ENCODE data around the gene TTLL10. TPM values are rescaled to one million over a fixed set of nuclear protein-coding genes. Genes with fewer than 3 reads are reported as not detected.

TTLL10 gene
- total and polyA plus RNA-seq, 7 experiments from 2014 or later = 0.58 to 0.80 TPM; not detected in 5

- Mint-ChIP-seq H3K9me3 (peaks cover 0 to 4% (median 0%) of the 10 kb centered on the region in 11 donors), H3K27ac (no peak overlapping the region), H3K4me3 (peak overlapping the region in 1 of 10 donors; percentile 54), H3K27me3 (peaks cover 0 to 19% (median 5%) of the 10 kb centered on the region in 5 donors), H3K36me3 (no peaks in the 10 kb centered on the region), H3K4me1 (peaks cover 0 to 8% (median 3%) of the 10 kb centered on the region in 7 donors)
- DNase-seq (no peak), ATAC-seq (no peak)
- intact Hi-C loops (cut with micrococcal nuclease) = no loop called here
- CTCF ChIA-PET = no interaction called here
- H3K9me3 ChIP-seq (ENCODE audit: control insufficient read depth in 2 of 3, low read length in 3 of 3) = no peaks in the 10 kb centered on the region
- H3K4me1 ChIP-seq (ENCODE audit: control insufficient read depth in 2 of 2, insufficient read depth in 2 of 2, low read length in 2 of 2) = no peaks in the 10 kb centered on the region
- H3K36me3 ChIP-seq (ENCODE audit: control insufficient read depth in 2 of 3, insufficient read depth in 3 of 3, low read length in 3 of 3) = no peaks in the 10 kb centered on the region
- H3K4me3 ChIP-seq (ENCODE audit: low read length) = no peak overlapping the region
- POLR2A ChIA-PET = no interaction called here
- H3K27me3 ChIP-seq (ENCODE audit: control insufficient read depth in 2 of 2, insufficient read depth in 2 of 2, low read length in 2 of 2) = no peaks in the 10 kb centered on the region
- no peak overlapping the region for H3K27ac ChIP-seq (ENCODE audit: low read depth, low read length)
These were observed 10.4 kb downstream of the TTLL10 start for GRCh38 chr1:1183833-1184775.

DNA sequence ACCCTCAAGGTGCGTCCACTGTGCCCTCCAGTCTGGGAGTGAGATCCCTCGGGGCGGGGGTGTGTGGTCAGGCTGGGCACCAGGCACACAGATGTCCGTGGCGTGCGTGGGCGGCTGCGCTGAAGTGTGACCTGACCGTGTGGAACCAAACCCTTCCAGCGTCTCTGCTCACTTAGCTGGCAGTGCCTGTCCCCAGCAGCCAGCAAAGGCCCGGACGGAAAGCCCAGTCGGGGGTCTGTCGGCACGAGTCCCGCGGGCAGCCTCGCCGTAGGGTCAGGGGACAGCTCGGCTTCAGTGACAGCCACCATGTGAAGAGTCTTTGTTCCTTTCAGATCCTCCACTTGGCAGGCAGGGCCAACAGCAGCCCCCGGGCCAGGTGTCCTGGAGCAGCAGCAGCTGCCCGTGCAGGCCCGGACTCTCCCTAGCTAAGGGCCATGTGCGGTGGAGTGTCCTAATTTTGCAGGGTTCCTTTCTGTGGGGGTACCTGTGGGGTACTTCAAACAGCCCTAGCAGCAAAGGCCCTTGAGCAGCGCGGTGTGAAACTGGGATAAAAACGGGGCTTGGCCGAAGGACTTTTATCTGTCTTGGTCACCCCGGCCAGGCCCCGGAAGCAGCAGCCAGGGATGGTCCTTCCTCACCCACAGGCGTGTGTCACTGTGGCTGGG is 11.6 kb downstream of the TTLL10 start:
- ATAC-seq (no peak), DNase-seq (no peak)
- H3K9me3 Mint-ChIP-seq = peaks cover 0 to 4% (median 0%) of the 10 kb centered on the region in 11 donors
- Histone ChIP-seq H3K4me1 (ENCODE audit: control insufficient read depth in 2 of 2, insufficient read depth in 2 of 2, low read length in 2 of 2) (no peaks in the 10 kb centered on the region), H3K4me3 (ENCODE audit: low read length) (no peak overlapping the region), H3K27me3 (ENCODE audit: control insufficient read depth in 2 of 2, insufficient read depth in 2 of 2, low read length in 2 of 2) (no peaks in the 10 kb centered on the region), H3K27ac (ENCODE audit: low read depth, low read length) (no peak overlapping the region), H3K9me3 (ENCODE audit: control insufficient read depth in 2 of 3, low read length in 3 of 3) (no peaks in the 10 kb centered on the region), H3K36me3 (ENCODE audit: control insufficient read depth in 2 of 3, insufficient read depth in 3 of 3, low read length in 3 of 3) (no peaks in the 10 kb centered on the region)
- H3K27ac Mint-ChIP-seq = no peak overlapping the region
- POLR2A ChIA-PET = no interaction called here
- H3K4me3 Mint-ChIP-seq = no peak overlapping the region
- H3K4me1 Mint-ChIP-seq = peaks cover 0 to 8% (median 3%) of the 10 kb centered on the region in 7 donors
- intact Hi-C loops (cut with micrococcal nuclease) = no loop called here
- CTCF ChIA-PET = no interaction called here
- H3K27me3 Mint-ChIP-seq = peaks cover 0 to 25% (median 5%) of the 10 kb centered on the region in 5 donors
- H3K36me3 Mint-ChIP-seq = no peaks in the 10 kb centered on the region

DNA sequence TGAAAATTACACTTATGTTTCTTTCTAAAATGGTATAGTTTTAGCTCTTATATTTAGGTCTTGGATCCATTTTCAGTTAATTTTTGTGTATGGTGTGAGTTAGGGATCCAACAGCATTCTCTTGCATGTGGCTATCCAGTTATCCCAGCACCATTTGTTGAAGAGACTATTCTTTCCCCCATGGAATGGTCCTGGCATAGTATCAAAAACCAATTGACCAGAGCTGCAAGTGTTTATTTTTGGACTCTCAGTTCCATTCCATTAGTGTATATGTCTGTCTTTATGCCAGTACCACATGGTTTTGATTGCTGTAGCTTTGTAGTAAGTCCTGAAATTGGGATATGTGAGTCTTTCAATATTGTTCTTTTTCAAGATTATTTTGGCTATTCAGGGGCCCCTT is 14.3 kb downstream of the TTLL10 start:
- DNase-seq (no peak), ATAC-seq (no peak)
- Histone ChIP-seq H3K4me3 (ENCODE audit: low read length) (no peak overlapping the region), H3K4me1 (ENCODE audit: control insufficient read depth in 2 of 2, insufficient read depth in 2 of 2, low read length in 2 of 2) (no peaks in the 10 kb centered on the region), H3K9me3 (ENCODE audit: control insufficient read depth in 2 of 3, low read length in 3 of 3) (no peaks in the 10 kb centered on the region), H3K36me3 (ENCODE audit: control insufficient read depth in 2 of 3, insufficient read depth in 3 of 3, low read length in 3 of 3) (no peaks in the 10 kb centered on the region), H3K27ac (ENCODE audit: low read depth, low read length) (no peak overlapping the region), H3K27me3 (ENCODE audit: control insufficient read depth in 2 of 2, insufficient read depth in 2 of 2, low read length in 2 of 2) (no peaks in the 10 kb centered on the region)
- Mint-ChIP-seq H3K27me3 (peaks cover 0 to 22% (median 0%) of the 10 kb centered on the region in 5 donors), H3K4me1 (peaks cover 0 to 6% (median 0%) of the 10 kb centered on the region in 7 donors), H3K9me3 (peaks cover 4 to 11% (median 6%) of the 10 kb centered on the region in 11 donors), H3K4me3 (no peak overlapping the region), H3K36me3 (peaks cover 0 to 5% (median 4%) of the 10 kb centered on the region in 5 donors), H3K27ac (no peak overlapping the region)
- CTCF ChIA-PET = interaction anchor here (0.7 kb wide), 1 partner anchor 978 kb away, joined by 6 read pairs; no protein-coding TSS in a partner anchor
- intact Hi-C loops (cut with micrococcal nuclease) = no loop called here
- POLR2A ChIA-PET = interaction anchor here (0.6 kb wide), 1 partner anchor 35 kb away, joined by 6 read pairs; no protein-coding TSS in a partner anchor

- H3K27me3 ChIP-seq (ENCODE audit: control insufficient read depth in 2 of 2, insufficient read depth in 2 of 2, low read length in 2 of 2) = no peaks in the 10 kb centered on the region
- Mint-ChIP-seq H3K9me3 (peaks cover 4 to 12% (median 6%) of the 10 kb centered on the region in 11 donors), H3K27me3 (peaks cover 0 to 20% (median 0%) of the 10 kb centered on the region in 5 donors), H3K4me3 (no peak overlapping the region), H3K4me1 (peaks cover 0 to 2% (median 0%) of the 10 kb centered on the region in 7 donors), H3K36me3 (peaks cover 0 to 6% (median 4%) of the 10 kb centered on the region in 5 donors), H3K27ac (no peak overlapping the region)
- H3K9me3 ChIP-seq (ENCODE audit: control insufficient read depth in 2 of 3, low read length in 3 of 3) = no peaks in the 10 kb centered on the region
- intact Hi-C loops (cut with micrococcal nuclease) = no loop called here
- CTCF ChIA-PET = no interaction called here
- no peak overlapping the region for H3K27ac ChIP-seq (ENCODE audit: low read depth, low read length)
- DNase-seq = no peak
- POLR2A ChIA-PET = no interaction called here
- H3K36me3 ChIP-seq (ENCODE audit: control insufficient read depth in 2 of 3, insufficient read depth in 3 of 3, low read length in 3 of 3) = no peaks in the 10 kb centered on the region
- ATAC-seq = no peak
- H3K4me1 ChIP-seq (ENCODE audit: control insufficient read depth in 2 of 2, insufficient read depth in 2 of 2, low read length in 2 of 2) = no peaks in the 10 kb centered on the region
- H3K4me3 ChIP-seq (ENCODE audit: low read length) = no peak overlapping the region
These were observed 15.4 kb downstream of the TTLL10 start for GRCh38 chr1:1189111-1189510.

- H3K9me3 ChIP-seq (ENCODE audit: control insufficient read depth in 2 of 3, low read length in 3 of 3) = no peaks in the 10 kb centered on the region
- no peaks in the 10 kb centered on the region for H3K36me3 ChIP-seq (ENCODE audit: control insufficient read depth in 2 of 3, insufficient read depth in 3 of 3, low read length in 3 of 3)
- POLR2A ChIA-PET = no interaction called here
- Mint-ChIP-seq H3K27me3 (peaks cover 0 to 18% (median 0%) of the 10 kb centered on the region in 5 donors), H3K36me3 (peaks cover 0 to 19% (median 5%) of the 10 kb centered on the region in 5 donors), H3K4me3 (no peak overlapping the region), H3K9me3 (peaks cover 5 to 25% (median 15%) of the 10 kb centered on the region in 11 donors), H3K27ac (no peak overlapping the region), H3K4me1 (peaks cover 0 to 2% (median 0%) of the 10 kb centered on the region in 7 donors)
- no peak for ATAC-seq
- H3K27me3 ChIP-seq (ENCODE audit: control insufficient read depth in 2 of 2, insufficient read depth in 2 of 2, low read length in 2 of 2) = no peaks in the 10 kb centered on the region
- no peaks in the 10 kb centered on the region for H3K4me1 ChIP-seq (ENCODE audit: control insufficient read depth in 2 of 2, insufficient read depth in 2 of 2, low read length in 2 of 2)
- H3K27ac ChIP-seq (ENCODE audit: low read depth, low read length) = no peak overlapping the region
- no peak for DNase-seq
- intact Hi-C loops (cut with micrococcal nuclease) = no loop called here
- no peak overlapping the region for H3K4me3 ChIP-seq (ENCODE audit: low read length)
- CTCF ChIA-PET = no interaction called here
These were observed 18.1 kb downstream of the TTLL10 start for GRCh38 chr1:1191734-1192133.

DNA sequence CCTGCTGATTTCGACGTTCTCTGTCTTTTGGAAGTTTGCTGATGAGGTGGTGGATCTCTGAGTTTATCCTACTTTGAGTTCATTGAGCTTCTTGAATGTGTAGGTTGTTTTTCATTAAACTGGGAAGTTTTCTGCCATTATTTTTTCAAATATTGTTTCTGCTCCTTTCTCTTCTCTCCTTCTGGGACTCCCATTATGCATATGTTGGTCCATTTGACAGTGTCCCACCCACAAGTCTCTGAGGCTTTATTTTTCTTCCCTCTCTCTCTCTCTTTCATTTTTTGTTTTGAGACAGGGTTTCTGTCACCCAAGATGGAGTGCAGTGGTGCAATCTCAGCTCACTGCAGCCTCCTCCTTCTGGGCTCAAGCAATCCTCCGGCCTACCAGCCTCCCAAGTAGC is 21.0 kb downstream of the TTLL10 start:
- ChIA-PET CTCF (no interaction called here), POLR2A (no interaction called here)
- Histone ChIP-seq H3K9me3 (ENCODE audit: control insufficient read depth in 2 of 3, low read length in 3 of 3) (no peaks in the 10 kb centered on the region), H3K4me1 (ENCODE audit: control insufficient read depth in 2 of 2, insufficient read depth in 2 of 2, low read length in 2 of 2) (no peaks in the 10 kb centered on the region), H3K36me3 (ENCODE audit: control insufficient read depth in 2 of 3, insufficient read depth in 3 of 3, low read length in 3 of 3) (no peaks in the 10 kb centered on the region), H3K27ac (ENCODE audit: low read depth, low read length) (no peak overlapping the region), H3K4me3 (ENCODE audit: low read length) (no peak overlapping the region), H3K27me3 (ENCODE audit: control insufficient read depth in 2 of 2, insufficient read depth in 2 of 2, low read length in 2 of 2) (no peaks in the 10 kb centered on the region)
- no peak for ATAC-seq
- no peak overlapping the region for H3K27ac Mint-ChIP-seq
- intact Hi-C loops (cut with micrococcal nuclease) = no loop called here
- peaks cover 0 to 1% (median 0%) of the 10 kb centered on the region in 7 donors for H3K4me1 Mint-ChIP-seq
- no peak overlapping the region for H3K4me3 Mint-ChIP-seq
- H3K27me3 Mint-ChIP-seq = peaks cover 0 to 5% (median 0%) of the 10 kb centered on the region in 5 donors
- peaks cover 0 to 19% (median 5%) of the 10 kb centered on the region in 5 donors for H3K36me3 Mint-ChIP-seq
- DNase-seq = no peak
- H3K9me3 Mint-ChIP-seq = peaks cover 5 to 21% (median 15%) of the 10 kb centered on the region in 11 donors

Data from naive thymus-derived CD4-positive, alpha-beta T cell (primary cell).